Vagina (tissue), 2 donors: ENCODE data around the gene FSTL5. TPM values are rescaled to one million over a fixed set of nuclear protein-coding genes. Genes with fewer than 3 reads are reported as not detected.

Source experiments
- DNase-seq, 2 donors: peaks; one replicate each; pipeline ENCODE4 v3.0.0-alpha.2; 2017; ENCODE audit errors: extremely low spot score in 2 of 2
- H3K27ac ChIP-seq: fragments of 200-600 bp; sonication (generic); one replicate; pipeline ENCODE4 v1.5.1; 2019
- H3K27me3 ChIP-seq: fragments of 200-600 bp; sonication (generic); one replicate; pipeline ENCODE4 v1.5.1; 2019
- H3K36me3 ChIP-seq, 2 donors: fragments of 200-600 bp; sonication (generic); one replicate each; pipeline ENCODE4 v1.5.1; 2017 to 2019
- H3K4me1 ChIP-seq: fragments of 200-600 bp; sonication (generic); one replicate; pipeline ENCODE4 v1.5.1; 2019
- H3K4me3 ChIP-seq, 2 donors: fragments of 200-600 bp; sonication (generic); 1 replicate in 1 of 2; 2 replicates in 1 of 2; pipeline ENCODE4 v1.5.1; 2016 to 2019
- H3K9me3 ChIP-seq: fragments of 200-600 bp; sonication (generic); one replicate; pipeline ENCODE4 v1.5.1; 2019
- POLR2A ChIP-seq, 2 donors: fragments of 450-650 bp; IDR thresholded peaks; one replicate each; pipeline ENCODE4 v1.6.1; 2017; ENCODE audit warnings: antibody characterized with exemption in 2 of 2, mild to moderate bottlenecking in 2 of 2, moderate library complexity in 2 of 2
- POLR2AphosphoS5 ChIP-seq, 2 donors: sonication (generic); formaldehyde crosslinking; IDR thresholded peaks; one replicate each; pipeline ENCODE4 v1.9.0; 2017; ENCODE audit warnings: antibody characterized with exemption in 2 of 2, mild to moderate bottlenecking in 2 of 2, low read depth in 1 of 2; ENCODE audit not compliant: insufficient read depth in 1 of 2
- intact Hi-C: fragments of 100-400 bp; cut with DNase I; formaldehyde crosslinking; loops from one replicate; pipeline ENCODE4 v1.15.1; 2023
- total RNA-seq: library from RNA; depleted of rRNA; stranded (reverse); fragments of >200 nt; gene quantifications from one replicate; pipeline ENCODE4 v1.2.3, GENCODE V29; 2016
- TF ChIP-seq, protein P1 (sequence below), 3 experiments: fragments of 450-650 bp in 2 of 3; fragments of 200-600 bp in 1 of 3; sonication (generic) in 1 of 3; IDR thresholded peaks; one replicate each; pipeline ENCODE4 v1.5.1; 2017 to 2019; ENCODE audit warnings: antibody characterized with exemption in 3 of 3, mild to moderate bottlenecking in 2 of 3, moderate library complexity in 2 of 3

Gene FSTL5
- total RNA-seq, 1 donor from 2014 or later = 0.74 TPM

DNA sequence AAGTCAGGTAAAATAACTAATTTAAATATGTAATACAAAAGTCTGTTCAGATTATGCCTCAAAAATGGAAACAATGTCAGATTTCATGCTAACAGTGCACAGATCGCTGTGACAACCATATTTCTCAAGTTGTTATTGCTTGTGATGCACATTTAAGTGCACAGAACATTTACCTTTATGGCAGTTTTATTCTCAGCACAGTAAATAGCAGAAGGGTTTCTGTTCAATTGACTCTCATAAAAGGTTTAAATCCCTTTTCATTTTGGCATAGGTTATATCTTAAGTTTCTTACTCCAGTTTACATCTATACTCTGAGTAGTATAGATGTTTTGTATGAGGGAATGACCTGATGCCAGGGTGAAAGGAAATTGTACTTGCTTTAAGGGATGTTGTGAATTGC, 247.8 kb downstream of the FSTL5 start:
- TF ChIP-seq POLR2AphosphoS5 (IDR thresholded peaks at IDR 0.05; ENCODE audit: insufficient read depth in 1 of 2, low read depth in 1 of 2) = no peak
- no peak for TF ChIP-seq POLR2A (IDR thresholded peaks at IDR 0.05)
- TF ChIP-seq, protein P1, sequence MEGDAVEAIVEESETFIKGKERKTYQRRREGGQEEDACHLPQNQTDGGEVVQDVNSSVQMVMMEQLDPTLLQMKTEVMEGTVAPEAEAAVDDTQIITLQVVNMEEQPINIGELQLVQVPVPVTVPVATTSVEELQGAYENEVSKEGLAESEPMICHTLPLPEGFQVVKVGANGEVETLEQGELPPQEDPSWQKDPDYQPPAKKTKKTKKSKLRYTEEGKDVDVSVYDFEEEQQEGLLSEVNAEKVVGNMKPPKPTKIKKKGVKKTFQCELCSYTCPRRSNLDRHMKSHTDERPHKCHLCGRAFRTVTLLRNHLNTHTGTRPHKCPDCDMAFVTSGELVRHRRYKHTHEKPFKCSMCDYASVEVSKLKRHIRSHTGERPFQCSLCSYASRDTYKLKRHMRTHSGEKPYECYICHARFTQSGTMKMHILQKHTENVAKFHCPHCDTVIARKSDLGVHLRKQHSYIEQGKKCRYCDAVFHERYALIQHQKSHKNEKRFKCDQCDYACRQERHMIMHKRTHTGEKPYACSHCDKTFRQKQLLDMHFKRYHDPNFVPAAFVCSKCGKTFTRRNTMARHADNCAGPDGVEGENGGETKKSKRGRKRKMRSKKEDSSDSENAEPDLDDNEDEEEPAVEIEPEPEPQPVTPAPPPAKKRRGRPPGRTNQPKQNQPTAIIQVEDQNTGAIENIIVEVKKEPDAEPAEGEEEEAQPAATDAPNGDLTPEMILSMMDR (IDR thresholded peaks at IDR 0.05) = no peak
- Histone ChIP-seq H3K4me1 (no peaks in the 10 kb centered on the region), H3K27me3 (no peaks in the 10 kb centered on the region), H3K9me3 (no peaks in the 10 kb centered on the region), H3K27ac (no peak overlapping the region), H3K4me3 (no peak overlapping the region), H3K36me3 (no peaks in the 10 kb centered on the region)
- intact Hi-C loops = no loop called here
- no peak for DNase-seq

DNA sequence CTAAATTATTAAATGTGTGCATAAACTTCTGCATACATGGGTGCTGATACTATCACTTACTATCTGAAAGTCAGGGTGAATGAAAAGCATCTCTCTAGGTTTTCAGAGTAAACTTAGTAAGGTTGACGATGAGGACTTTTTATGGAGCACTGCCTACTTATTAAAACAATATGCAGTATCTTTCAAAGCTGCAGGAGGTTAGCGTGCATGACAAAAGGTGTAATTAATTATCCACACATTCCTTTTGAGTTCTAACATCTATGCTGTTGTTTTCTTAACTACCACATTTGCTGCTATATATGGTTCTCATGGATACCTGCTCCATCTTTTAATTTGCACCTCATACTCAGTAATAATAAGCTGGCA, 256.2 kb downstream of the FSTL5 start:
- Histone ChIP-seq H3K9me3 (no peaks in the 10 kb centered on the region), H3K27me3 (no peaks in the 10 kb centered on the region), H3K4me3 (no peak overlapping the region), H3K36me3 (no peaks in the 10 kb centered on the region), H3K27ac (no peak overlapping the region), H3K4me1 (no peaks in the 10 kb centered on the region)
- intact Hi-C loops = no loop called here
- no peak for TF ChIP-seq POLR2AphosphoS5 (IDR thresholded peaks at IDR 0.05; ENCODE audit: insufficient read depth in 1 of 2, low read depth in 1 of 2)
- no peak for TF ChIP-seq POLR2A (IDR thresholded peaks at IDR 0.05)
- TF ChIP-seq, protein P1 (IDR thresholded peaks at IDR 0.05) = no peak
- no peak for DNase-seq

DNA sequence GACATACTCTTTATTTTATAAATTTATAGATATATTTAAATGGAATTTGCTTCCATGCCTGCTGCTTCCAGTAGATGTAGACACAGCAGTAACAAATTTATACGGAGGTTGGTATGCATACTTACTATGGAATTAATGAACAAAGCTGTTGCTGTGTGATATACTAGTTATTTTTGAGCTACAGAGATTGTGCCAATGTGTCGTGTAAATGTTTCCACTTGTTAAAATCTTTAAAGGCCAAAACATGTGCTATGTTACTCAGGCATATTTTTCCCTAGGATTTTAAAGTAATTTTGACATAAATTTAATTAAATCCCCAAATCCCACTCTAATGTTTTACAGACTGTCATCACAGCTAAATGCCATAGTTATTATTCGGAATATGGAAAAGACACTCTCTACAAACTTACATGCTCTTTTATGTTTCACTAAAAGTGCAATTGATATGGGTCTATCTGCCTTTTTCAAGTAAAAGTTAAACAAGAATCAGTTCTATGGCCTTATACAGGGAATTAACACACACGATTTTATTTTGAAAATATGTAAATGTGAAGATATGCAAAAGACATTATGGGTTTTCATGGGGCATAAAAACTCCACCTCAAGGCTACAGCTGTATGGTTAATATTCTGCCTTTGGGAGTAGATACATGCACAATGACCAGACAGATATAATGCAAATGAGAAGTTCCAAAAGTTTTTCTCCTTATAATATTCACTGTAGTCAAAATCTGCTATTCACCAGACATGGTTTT, 256.8 kb downstream of the FSTL5 start:
- Histone ChIP-seq H3K36me3 (no peaks in the 10 kb centered on the region), H3K27ac (no peak overlapping the region), H3K9me3 (no peaks in the 10 kb centered on the region), H3K4me3 (no peak overlapping the region), H3K27me3 (no peaks in the 10 kb centered on the region), H3K4me1 (no peaks in the 10 kb centered on the region)
- TF ChIP-seq POLR2A (IDR thresholded peaks at IDR 0.05) (no peak), POLR2AphosphoS5 (IDR thresholded peaks at IDR 0.05; ENCODE audit: insufficient read depth in 1 of 2, low read depth in 1 of 2) (no peak)
- TF ChIP-seq, protein P1 (IDR thresholded peaks at IDR 0.05) = no peak
- no peak for DNase-seq
- intact Hi-C loops = no loop called here

DNA sequence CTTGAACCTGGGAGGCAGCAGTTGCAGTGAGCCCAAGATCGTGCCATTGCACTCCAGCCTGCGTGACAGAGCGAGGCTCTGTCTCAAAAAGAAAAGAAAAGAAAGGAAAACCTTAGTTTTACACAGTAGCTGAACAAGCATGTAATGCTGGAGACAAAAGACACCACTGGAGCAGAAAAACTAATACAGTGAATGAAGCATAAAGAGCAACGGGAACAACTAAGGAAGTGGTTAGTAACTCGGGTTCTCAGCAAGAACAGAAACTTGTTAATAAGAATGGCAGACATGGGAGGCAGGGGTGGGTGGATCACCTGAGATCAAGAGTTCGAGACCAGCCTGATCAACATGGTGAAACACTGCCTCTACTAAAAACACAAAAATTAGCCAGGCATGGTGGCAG, 263.7 kb downstream of the FSTL5 start:
- Histone ChIP-seq H3K4me1 (no peaks in the 10 kb centered on the region), H3K4me3 (no peak overlapping the region), H3K9me3 (no peaks in the 10 kb centered on the region), H3K27me3 (no peaks in the 10 kb centered on the region), H3K36me3 (no peaks in the 10 kb centered on the region), H3K27ac (no peak overlapping the region)
- intact Hi-C loops = no loop called here
- DNase-seq = no peak
- TF ChIP-seq POLR2A (IDR thresholded peaks at IDR 0.05) (no peak), POLR2AphosphoS5 (IDR thresholded peaks at IDR 0.05; ENCODE audit: insufficient read depth in 1 of 2, low read depth in 1 of 2) (no peak)

DNA sequence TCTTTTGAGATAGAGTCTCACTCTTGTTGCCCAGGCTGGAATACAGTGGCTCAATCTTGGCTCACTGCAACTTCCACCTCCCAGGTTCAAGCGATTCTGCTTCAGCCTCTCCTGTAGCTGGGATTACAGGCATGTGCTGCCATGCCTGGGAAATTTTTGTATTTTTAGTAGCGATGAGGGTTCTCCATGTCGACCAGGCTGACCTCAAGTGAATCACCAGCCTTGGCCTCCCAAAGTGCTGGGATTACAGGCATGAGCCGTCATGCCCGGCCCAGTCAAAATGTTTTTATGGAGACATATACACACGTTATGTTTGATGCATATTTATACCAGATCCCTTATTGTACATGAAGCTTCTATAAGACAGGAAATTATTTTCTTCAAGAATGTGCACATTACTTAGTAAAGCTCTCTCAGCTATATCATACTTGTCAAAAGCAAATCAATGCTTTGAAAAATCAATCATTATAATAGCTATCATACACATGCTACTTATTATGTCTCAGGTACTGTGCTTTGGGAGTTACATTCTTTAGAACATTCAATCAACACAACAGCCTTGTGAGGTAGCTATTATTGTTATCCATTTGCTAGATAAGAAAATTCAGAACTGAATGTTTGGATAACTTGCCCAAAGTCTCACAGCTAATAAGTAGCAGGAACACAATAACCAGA, 269.2 kb downstream of the FSTL5 start:
- DNase-seq = no peak

More for the DNA sequence above, 269.2 kb downstream of the FSTL5 start:
- Histone ChIP-seq H3K36me3 (no peaks in the 10 kb centered on the region), H3K27ac (no peak overlapping the region), H3K9me3 (no peaks in the 10 kb centered on the region), H3K27me3 (no peaks in the 10 kb centered on the region), H3K4me3 (no peak overlapping the region), H3K4me1 (no peaks in the 10 kb centered on the region)
- TF ChIP-seq POLR2A (IDR thresholded peaks at IDR 0.05) = no peak
- TF ChIP-seq POLR2AphosphoS5 (IDR thresholded peaks at IDR 0.05; ENCODE audit: insufficient read depth in 1 of 2, low read depth in 1 of 2) = no peak
- TF ChIP-seq, protein P1 (IDR thresholded peaks at IDR 0.05) = no peak
- intact Hi-C loops = no loop called here
